ENCODE measurements around the gene ZBTB37. TPM values are rescaled to one million over a fixed set of nuclear protein-coding genes. Genes with fewer than 3 reads are reported as not detected.

The ZBTB37 gene
- total and polyA plus RNA-seq, 12 donors, result 0.91 to 20.4 (median 9.5) TPM

DNA sequence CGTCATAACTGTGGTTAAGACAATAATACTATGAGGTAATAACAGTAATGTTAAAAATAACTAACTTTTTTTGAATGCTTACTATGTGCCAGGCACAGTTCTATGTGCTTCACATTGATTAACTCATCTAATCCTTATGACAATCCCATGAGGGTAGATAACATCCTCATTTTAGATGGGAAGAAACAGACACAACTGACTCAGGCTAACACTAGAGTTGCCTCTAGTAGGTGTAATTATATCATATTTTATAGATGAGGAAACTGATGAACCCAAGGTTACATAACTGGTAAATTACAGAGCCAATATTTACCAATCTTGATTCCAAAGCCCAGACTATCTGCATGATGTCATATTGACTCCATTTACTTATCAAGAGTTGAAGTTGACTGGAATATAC, 25.4 kb downstream of the ZBTB37 start:
- Histone ChIP-seq H3K36me3 (replicated peaks in 1 of 2) (no peaks in the 10 kb centered on the region), H3K9me3 (replicated peaks in 1 of 3) (no peaks in the 10 kb centered on the region), H3K27ac (no peak overlapping the region), H3K27me3 (no peaks in the 10 kb centered on the region), H3K4me1 (replicated peaks in 1 of 2) (peaks cover 3 to 5% of the 10 kb centered on the region in 2 donors), H3K4me3 (no peak overlapping the region)
- 85 to 100% (median 93%) methylated on average over 1 of the region's 1 CpG for WGBS, 4 donors
- intact Hi-C loops (cut with DNase I), result no loop called here
- TF ChIP-seq POLR2A (IDR thresholded peaks at IDR 0.05), result no peak
- TF ChIP-seq, protein P1, sequence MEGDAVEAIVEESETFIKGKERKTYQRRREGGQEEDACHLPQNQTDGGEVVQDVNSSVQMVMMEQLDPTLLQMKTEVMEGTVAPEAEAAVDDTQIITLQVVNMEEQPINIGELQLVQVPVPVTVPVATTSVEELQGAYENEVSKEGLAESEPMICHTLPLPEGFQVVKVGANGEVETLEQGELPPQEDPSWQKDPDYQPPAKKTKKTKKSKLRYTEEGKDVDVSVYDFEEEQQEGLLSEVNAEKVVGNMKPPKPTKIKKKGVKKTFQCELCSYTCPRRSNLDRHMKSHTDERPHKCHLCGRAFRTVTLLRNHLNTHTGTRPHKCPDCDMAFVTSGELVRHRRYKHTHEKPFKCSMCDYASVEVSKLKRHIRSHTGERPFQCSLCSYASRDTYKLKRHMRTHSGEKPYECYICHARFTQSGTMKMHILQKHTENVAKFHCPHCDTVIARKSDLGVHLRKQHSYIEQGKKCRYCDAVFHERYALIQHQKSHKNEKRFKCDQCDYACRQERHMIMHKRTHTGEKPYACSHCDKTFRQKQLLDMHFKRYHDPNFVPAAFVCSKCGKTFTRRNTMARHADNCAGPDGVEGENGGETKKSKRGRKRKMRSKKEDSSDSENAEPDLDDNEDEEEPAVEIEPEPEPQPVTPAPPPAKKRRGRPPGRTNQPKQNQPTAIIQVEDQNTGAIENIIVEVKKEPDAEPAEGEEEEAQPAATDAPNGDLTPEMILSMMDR (IDR thresholded peaks at IDR 0.05), result no peak
- DNase-seq, result no peak

DNA sequence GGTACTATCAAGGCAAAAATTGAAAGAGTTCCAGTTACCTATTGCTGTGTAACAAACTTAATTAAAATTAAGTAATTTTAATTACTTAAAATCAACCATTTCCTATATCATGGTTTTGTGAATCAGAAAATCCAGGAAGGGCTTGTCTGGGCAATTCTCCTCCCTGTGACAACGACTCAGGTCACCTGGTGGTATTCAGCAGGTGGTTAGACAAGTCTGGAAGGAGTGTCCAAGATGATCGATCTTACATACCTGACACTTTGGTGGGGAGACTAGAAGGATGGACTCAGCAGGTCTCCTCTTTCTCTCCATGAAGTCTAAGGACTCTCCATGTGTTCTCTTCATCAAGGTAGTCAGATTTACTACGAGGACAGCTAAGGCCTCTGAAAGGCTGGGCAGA, 26.0 kb downstream of the ZBTB37 start:
- intact Hi-C loops (cut with DNase I), result no loop called here
- 68 to 98% (median 89%) methylated on average over 3 of the region's 3 CpGs for WGBS, 4 donors
- TF ChIP-seq, protein P1 (IDR thresholded peaks at IDR 0.05), result no peak
- TF ChIP-seq POLR2A (IDR thresholded peaks at IDR 0.05), result no peak
- H3K4me1 ChIP-seq (replicated peaks in 1 of 2), result peaks cover 3 to 5% of the 10 kb centered on the region in 2 donors
- no peaks in the 10 kb centered on the region for H3K27me3 ChIP-seq
- no peak overlapping the region for H3K27ac ChIP-seq
- H3K4me3 ChIP-seq, result no peak overlapping the region
- no peaks in the 10 kb centered on the region for H3K9me3 ChIP-seq (replicated peaks in 1 of 3)
- no peaks in the 10 kb centered on the region for H3K36me3 ChIP-seq (replicated peaks in 1 of 2)
- no peak for DNase-seq

DNA sequence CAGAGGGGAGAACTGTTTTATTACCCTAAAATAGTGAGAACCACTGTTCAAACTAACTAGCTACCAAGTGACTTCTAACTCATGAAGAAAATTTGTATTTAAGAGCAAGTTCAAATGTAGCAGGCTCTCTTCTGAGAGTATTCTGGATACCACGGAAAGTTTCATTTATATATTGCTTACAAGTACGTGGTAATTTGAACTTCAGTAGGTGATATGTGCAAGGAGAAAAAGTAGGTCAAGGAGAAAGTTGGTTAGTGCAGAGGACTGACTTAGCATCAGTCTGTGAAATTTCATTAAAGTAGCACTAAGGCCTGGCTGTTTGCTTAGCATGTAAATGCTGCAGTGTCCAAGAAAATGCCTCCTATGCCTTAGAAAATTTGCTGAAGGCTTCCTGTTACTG, 32.2 kb downstream of the ZBTB37 start:
- H3K4me3 ChIP-seq, result no peak overlapping the region
- H3K27me3 ChIP-seq, result no peaks in the 10 kb centered on the region
- no peaks in the 10 kb centered on the region for H3K36me3 ChIP-seq (replicated peaks in 1 of 2)
- TF ChIP-seq, protein P1 (IDR thresholded peaks at IDR 0.05), result no peak
- no peak for TF ChIP-seq POLR2A (IDR thresholded peaks at IDR 0.05)
- peaks cover 3 to 10% of the 10 kb centered on the region in 2 donors for H3K4me1 ChIP-seq (replicated peaks in 1 of 2)
- no peaks in the 10 kb centered on the region for H3K9me3 ChIP-seq (replicated peaks in 1 of 3)
- intact Hi-C loops (cut with DNase I), result no loop called here
- no peak for DNase-seq
- no peak overlapping the region for H3K27ac ChIP-seq
- WGBS, 4 donors, result 32 to 58% (median 51%) methylated on average over 2 of the region's 2 CpGs

DNA sequence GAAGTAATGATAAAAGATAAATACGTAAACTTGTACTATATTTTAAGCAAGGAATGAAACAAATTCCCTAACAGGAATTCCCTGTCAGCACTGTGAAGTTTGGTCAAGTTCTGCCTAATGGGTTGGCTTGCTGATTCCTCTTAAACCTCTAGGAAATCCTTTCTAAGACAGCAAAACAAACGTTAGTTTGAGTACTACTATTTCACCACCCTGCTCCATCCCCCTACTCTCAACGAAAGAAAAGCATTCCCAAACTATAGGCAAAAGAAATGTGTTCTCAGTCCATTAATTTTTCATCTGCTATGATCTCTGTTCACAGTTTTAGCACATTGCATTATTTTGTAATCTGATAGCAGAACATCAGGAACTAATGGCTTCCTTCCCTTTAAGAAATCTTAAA, 32.8 kb downstream of the ZBTB37 start:
- WGBS, 4 donors, result 58 to 78% (median 71%) methylated on average over 3 of the region's 3 CpGs
- Histone ChIP-seq H3K36me3 (replicated peaks in 1 of 2) (no peaks in the 10 kb centered on the region), H3K4me3 (no peak overlapping the region), H3K9me3 (replicated peaks in 1 of 3) (no peaks in the 10 kb centered on the region), H3K27me3 (no peaks in the 10 kb centered on the region), H3K27ac (no peak overlapping the region), H3K4me1 (replicated peaks in 1 of 2) (peaks cover 1 to 10% of the 10 kb centered on the region in 2 donors)
- TF ChIP-seq POLR2A (IDR thresholded peaks at IDR 0.05), result no peak
- TF ChIP-seq, protein P1 (IDR thresholded peaks at IDR 0.05), result no peak
- no peak for DNase-seq
- intact Hi-C loops (cut with DNase I), result no loop called here

All from adrenal gland (tissue), 12 donors.